ENCODE measurements around the gene MAIP1.

The MAIP1 gene

GRCh38 chr2:199943373-199943772 is 12.0 kb upstream of the MAIP1 start:
- DNase-seq (ENCODE audit: low read depth, low spot score) = no peak
- no peak overlapping the region for H3K4me3 ChIP-seq (ENCODE audit: low read length)

GRCh38 chr2:199946196-199946595 is 9.2 kb upstream of the MAIP1 start:
- H3K4me3 ChIP-seq (ENCODE audit: low read length) = no peak overlapping the region
- DNase-seq (ENCODE audit: low read depth, low spot score) = no peak

- no peak for DNase-seq (ENCODE audit: low read depth, low spot score)
- no peak overlapping the region for H3K4me3 ChIP-seq (ENCODE audit: low read length)
These were observed 8.5 kb upstream of the MAIP1 start for GRCh38 chr2:199946836-199947235.

- no peak for DNase-seq (ENCODE audit: low read depth, low spot score)
- H3K4me3 ChIP-seq (ENCODE audit: low read length) = no peak overlapping the region
These were observed 5.0 kb upstream of the MAIP1 start for GRCh38 chr2:199950396-199950795.

- H3K4me3 ChIP-seq (ENCODE audit: low read length) = no peak overlapping the region
- DNase-seq (ENCODE audit: low read depth, low spot score) = no peak
These were observed 4.4 kb upstream of the MAIP1 start for GRCh38 chr2:199951023-199951422.

- DNase-seq (ENCODE audit: low read depth, low spot score) = no peak
These were observed 409 bp upstream of the MAIP1 start for GRCh38 chr2:199955007-199955338.

GRCh38 chr2:199956062-199956380 is 639 bp downstream of the MAIP1 start:
- peak overlapping the region; percentile 79 for H3K4me3 ChIP-seq (ENCODE audit: low read length)

More at GRCh38 chr2:199955007-199955338, 409 bp upstream of the MAIP1 start:
- H3K4me3 ChIP-seq (ENCODE audit: low read length) = peak overlapping the region; percentile 79

GRCh38 chr2:199958014-199958413 is 2.6 kb downstream of the MAIP1 start:
- no peak overlapping the region for H3K4me3 ChIP-seq (ENCODE audit: low read length)
- DNase-seq (ENCODE audit: low read depth, low spot score) = no peak

More at GRCh38 chr2:199956062-199956380, 639 bp downstream of the MAIP1 start:
- no peak for DNase-seq (ENCODE audit: low read depth, low spot score)

GRCh38 chr2:199962203-199962602 is 6.8 kb downstream of the MAIP1 start:
- no peak overlapping the region for H3K4me3 ChIP-seq (ENCODE audit: low read length)
- no peak for DNase-seq (ENCODE audit: low read depth, low spot score)

- DNase-seq (ENCODE audit: low read depth, low spot score) = no peak
- H3K4me3 ChIP-seq (ENCODE audit: low read length) = no peak overlapping the region
These were observed 11.0 kb downstream of the MAIP1 start for GRCh38 chr2:199966405-199966804.

GRCh38 chr2:199966976-199967375 is 11.6 kb downstream of the MAIP1 start:
- H3K4me3 ChIP-seq (ENCODE audit: low read length) = no peak overlapping the region
- DNase-seq (ENCODE audit: low read depth, low spot score) = no peak

GRCh38 chr2:199968126-199968525 is 12.7 kb downstream of the MAIP1 start:
- H3K4me3 ChIP-seq (ENCODE audit: low read length) = no peak overlapping the region
- no peak for DNase-seq (ENCODE audit: low read depth, low spot score)

GRCh38 chr2:199972088-199972626 is 16.8 kb downstream of the MAIP1 start:
- H3K4me3 ChIP-seq (ENCODE audit: low read length) = no peak overlapping the region
- DNase-seq (ENCODE audit: low read depth, low spot score) = no peak

- DNase-seq (ENCODE audit: low read depth, low spot score) = no peak
- H3K4me3 ChIP-seq (ENCODE audit: low read length) = no peak overlapping the region
These were observed 18.3 kb downstream of the MAIP1 start for GRCh38 chr2:199973703-199974102.

GRCh38 chr2:199975273-199975895 is 20.0 kb downstream of the MAIP1 start:
- H3K4me3 ChIP-seq (ENCODE audit: low read length) = no peak overlapping the region
- no peak for DNase-seq (ENCODE audit: low read depth, low spot score)

GRCh38 chr2:199977984-199978415 is 22.6 kb downstream of the MAIP1 start:
- no peak for DNase-seq (ENCODE audit: low read depth, low spot score)
- H3K4me3 ChIP-seq (ENCODE audit: low read length) = no peak overlapping the region

GRCh38 chr2:199979398-199979797 is 24.0 kb downstream of the MAIP1 start:
- DNase-seq (ENCODE audit: low read depth, low spot score) = no peak
- no peak overlapping the region for H3K4me3 ChIP-seq (ENCODE audit: low read length)

GRCh38 chr2:199979832-199980628 is 24.6 kb downstream of the MAIP1 start:
- DNase-seq (ENCODE audit: low read depth, low spot score) = peak; percentile 61
- no peak overlapping the region for H3K4me3 ChIP-seq (ENCODE audit: low read length)

- no peak for DNase-seq (ENCODE audit: low read depth, low spot score)
- H3K4me3 ChIP-seq (ENCODE audit: low read length) = no peak overlapping the region
These were observed 26.9 kb downstream of the MAIP1 start for GRCh38 chr2:199982126-199982843.

GRCh38 chr2:199983534-199983933 is 28.2 kb downstream of the MAIP1 start:
- DNase-seq (ENCODE audit: low read depth, low spot score) = no peak
- H3K4me3 ChIP-seq (ENCODE audit: low read length) = no peak overlapping the region
